Liver (tissue), 9 donors: ENCODE measurements around the gene ABCG5. TPM values are rescaled to one million over a fixed set of nuclear protein-coding genes. Genes with fewer than 3 reads are reported as not detected.

Experiments used
- DNase-seq: peaks from one replicate; pipeline ENCODE4 v3.0.0-alpha.2; 2017; ENCODE audit warnings: low spot score
- H3K27ac ChIP-seq, 2 donors: one replicate each; pipeline ENCODE4 v1.7.0; 2013; ENCODE audit warnings: inconsistent platforms in 2 of 2, low read length in 2 of 2, control low read depth in 1 of 2, low read depth in 1 of 2, mild to moderate bottlenecking in 1 of 2
- H3K27me3 ChIP-seq, 4 donors: one replicate each; pipeline versions ENCODE4 v1.6.1 to v1.7.0; 2013; ENCODE audit warnings: low read length in 3 of 4, inconsistent platforms in 1 of 4, mild to moderate bottlenecking in 1 of 4, moderate library complexity in 1 of 4; ENCODE audit not compliant: control insufficient read depth in 4 of 4, insufficient read depth in 4 of 4
- H3K36me3 ChIP-seq, 4 donors: one replicate each; pipeline versions ENCODE4 v1.6.1 to v1.7.0; 2013; ENCODE audit warnings: low read length in 3 of 4, mild to moderate bottlenecking in 3 of 4, low read depth in 1 of 4, moderate library complexity in 1 of 4; ENCODE audit not compliant: control insufficient read depth in 4 of 4, insufficient read depth in 3 of 4
- H3K4me1 ChIP-seq, 4 donors: one replicate each; pipeline versions ENCODE4 v1.6.1 to v1.7.0; 2013; ENCODE audit warnings: low read length in 3 of 4, mild to moderate bottlenecking in 3 of 4, moderate library complexity in 1 of 4; ENCODE audit not compliant: control insufficient read depth in 4 of 4, insufficient read depth in 4 of 4
- H3K4me3 ChIP-seq, 3 donors: one replicate each; pipeline versions ENCODE4 v1.6.1 to v1.7.0; 2013; ENCODE audit warnings: low read length in 3 of 3, control low read depth in 1 of 3, low read depth in 1 of 3, mild to moderate bottlenecking in 1 of 3
- H3K9ac ChIP-seq, 2 donors: one replicate each; pipeline ENCODE4 v1.7.0; 2013; ENCODE audit warnings: low read length in 2 of 2, mild to moderate bottlenecking in 2 of 2, moderate library complexity in 2 of 2, control low read depth in 1 of 2, low read depth in 1 of 2
- H3K9me3 ChIP-seq, 4 donors: one replicate each; pipeline versions ENCODE4 v1.6.1 to v1.7.0; 2013; ENCODE audit warnings: low read length in 3 of 4; ENCODE audit not compliant: control insufficient read depth in 4 of 4
- CTCF ChIP-seq: fragments of 150-350 bp; IDR thresholded peaks from 2 replicates; pipeline ENCODE4 v1.5.1; 2017; ENCODE audit warnings: improper control_type of control experiment, low read depth, low read length; ENCODE audit not compliant: missing input control
- EGR1 ChIP-seq, 2 donors: IDR thresholded peaks; 2 replicates each; pipeline ENCODE4 v1.6.1; 2016 to 2018; ENCODE audit warnings: antibody characterized with exemption in 2 of 2, low read depth in 2 of 2
- FOXA1 ChIP-seq: IDR thresholded peaks from 2 replicates; pipeline ENCODE4 v1.6.1; 2016; ENCODE audit warnings: antibody characterized with exemption
- FOXA2 ChIP-seq: IDR thresholded peaks from 2 replicates; pipeline ENCODE4 v1.6.1; 2016; ENCODE audit warnings: antibody characterized with exemption
- GABPA ChIP-seq, 2 donors: IDR thresholded peaks in 1 of 2; conservative IDR thresholded peaks in 1 of 2; 2 replicates each; pipeline ENCODE4 v1.6.1; 2016; ENCODE audit warnings: antibody characterized with exemption in 2 of 2, mild to moderate bottlenecking in 1 of 2, moderate library complexity in 1 of 2
- HNF4A ChIP-seq, 2 donors: conservative IDR thresholded peaks; 2 replicates each; pipeline ENCODE4 v1.6.1; 2016; ENCODE audit warnings: antibody characterized with exemption in 2 of 2, mild to moderate bottlenecking in 2 of 2
- HNF4G ChIP-seq: IDR thresholded peaks from 2 replicates; pipeline ENCODE4 v1.6.1; 2016; ENCODE audit warnings: antibody characterized with exemption
- JUND ChIP-seq, 2 donors: IDR thresholded peaks; 2 replicates each; pipeline ENCODE4 v1.6.1; 2016; ENCODE audit warnings: antibody characterized with exemption in 2 of 2
- MAX ChIP-seq: IDR thresholded peaks from 2 replicates; pipeline ENCODE4 v1.6.1; 2016; ENCODE audit warnings: antibody characterized with exemption
- NR2F2 ChIP-seq: IDR thresholded peaks from 2 replicates; pipeline ENCODE4 v1.6.1; 2016; ENCODE audit warnings: antibody characterized with exemption
- RAD21 ChIP-seq, 2 donors: IDR thresholded peaks; 2 replicates each; pipeline ENCODE4 v1.6.1; 2016; ENCODE audit warnings: antibody characterized with exemption in 2 of 2, mild to moderate bottlenecking in 2 of 2
- REST ChIP-seq: IDR thresholded peaks from 2 replicates; pipeline ENCODE4 v1.6.1; 2016; ENCODE audit warnings: antibody characterized with exemption, mild to moderate bottlenecking
- RXRA ChIP-seq, 2 donors: IDR thresholded peaks; 2 replicates each; pipeline ENCODE4 v1.6.1; 2017 to 2018; ENCODE audit warnings: antibody characterized with exemption in 2 of 2, mild to moderate bottlenecking in 1 of 2
- SP1 ChIP-seq: IDR thresholded peaks from 2 replicates; pipeline ENCODE4 v1.6.1; 2018; ENCODE audit warnings: antibody characterized with exemption, mild to moderate bottlenecking
- TAF1 ChIP-seq: conservative IDR thresholded peaks from 2 replicates; pipeline ENCODE4 v1.6.1; 2016; ENCODE audit warnings: antibody characterized with exemption, mild to moderate bottlenecking
- YY1 ChIP-seq: IDR thresholded peaks from 2 replicates; pipeline ENCODE4 v1.6.1; 2016; ENCODE audit warnings: antibody characterized with exemption, mild to moderate bottlenecking
- ZBTB33 ChIP-seq: IDR thresholded peaks from 2 replicates; pipeline ENCODE4 v1.6.1; 2016; ENCODE audit warnings: antibody characterized with exemption
- WGBS: extraction: QIAGEN DNeasy Blood & Tissue Kit; methylation state at CpG from one replicate; pipeline ENCODE4 v1.1.7; 2013; 5-methylcytosine and 5-hydroxymethylcytosine counted together
- polyA plus RNA-seq, 2 donors: library from polyadenylated mRNA; stranded (reverse) in 1 of 2; unstranded in 1 of 2; fragments of 200-250 nt in 1 of 2; fragments of >200 nt in 1 of 2; fragmentation: Nextera tagmentation in 1 of 2; extraction: Ambion mirVana in 1 of 2; gene quantifications; one replicate each; pipeline versions ENCODE4 v1.2.1 to v1.2.3, GENCODE V29; 2013 to 2015
- total RNA-seq, 2 donors: library from RNA; depleted of rRNA; stranded (reverse); fragments of >200 nt; gene quantifications; one replicate each; pipeline ENCODE4 v1.2.3, GENCODE V29; 2014
- donor health status: healthy.
- donor health status: healthy.
- donor health status: healthy.
- donor health status: healthy.
- donor health status: healthy.

ABCG5 gene
- total and polyA plus RNA-seq, 4 donors: 15.4 to 63.8 (median 38.5) TPM

- H3K4me3 ChIP-seq: no peak overlapping the region
- H3K27ac ChIP-seq: no peak overlapping the region
- no peak for TF ChIP-seq TAF1
- no peak for TF ChIP-seq JUND (IDR thresholded peaks at IDR 0.05)
- TF ChIP-seq CTCF: no peak
- no peak for TF ChIP-seq FOXA2
- TF ChIP-seq EGR1 (IDR thresholded peaks at IDR 0.05; ENCODE audit: low read depth in 2 of 2): no peak
- no peak for TF ChIP-seq RXRA (IDR thresholded peaks at IDR 0.05)
- no peak for TF ChIP-seq SP1
- no peak for TF ChIP-seq ZBTB33
- TF ChIP-seq YY1: no peak
- TF ChIP-seq NR2F2: no peak
- TF ChIP-seq GABPA (IDR thresholded peaks at IDR 0.05 in 1 of 2, conservative IDR thresholded peaks at IDR 0.05 in 1 of 2): no peak
- TF ChIP-seq REST: no peak
- TF ChIP-seq FOXA1: no peak
- TF ChIP-seq HNF4G: no peak
- 95% methylated on average over 8 of the region's 8 CpGs for WGBS
- H3K4me1 ChIP-seq: peaks cover 0 to 11% (median 4%) of the 10 kb centered on the region in 4 donors
- H3K9ac ChIP-seq: no peak overlapping the region
- peaks cover 0 to 3% (median 0%) of the 10 kb centered on the region in 4 donors for H3K36me3 ChIP-seq
- H3K27me3 ChIP-seq: no peaks in the 10 kb centered on the region
- no peaks in the 10 kb centered on the region for H3K9me3 ChIP-seq
- no peak for DNase-seq
These were observed 60.4 kb downstream of the ABCG5 start for GRCh38 chr2:43778233-43778632.

GRCh38 chr2:43777306-43777926 lies 61.2 kb downstream of the ABCG5 start:
- Histone ChIP-seq H3K4me3 (no peak overlapping the region), H3K27me3 (no peaks in the 10 kb centered on the region), H3K4me1 (peaks cover 0 to 11% (median 4%) of the 10 kb centered on the region in 4 donors), H3K9me3 (no peaks in the 10 kb centered on the region), H3K9ac (no peak overlapping the region), H3K27ac (no peak overlapping the region), H3K36me3 (peaks cover 0 to 3% (median 0%) of the 10 kb centered on the region in 4 donors)
- no peak for TF ChIP-seq RXRA (IDR thresholded peaks at IDR 0.05)
- no peak for TF ChIP-seq RAD21 (IDR thresholded peaks at IDR 0.05)
- TF ChIP-seq ZBTB33: no peak
- no peak for TF ChIP-seq GABPA (IDR thresholded peaks at IDR 0.05 in 1 of 2, conservative IDR thresholded peaks at IDR 0.05 in 1 of 2)
- no peak for TF ChIP-seq NR2F2
- TF ChIP-seq HNF4A (conservative IDR thresholded peaks at IDR 0.05): no peak
- TF ChIP-seq JUND (IDR thresholded peaks at IDR 0.05): no peak
- TF ChIP-seq SP1: no peak
- TF ChIP-seq MAX: no peak
- no peak for TF ChIP-seq TAF1
- TF ChIP-seq FOXA2: no peak
- WGBS: 97% methylated on average over 8 of the region's 8 CpGs
- DNase-seq: no peak
